CMK (cell line): ENCODE measurements around the gene CDH20.

ENCODE experiments used
- DNase-seq: peaks from one replicate; pipeline ENCODE4 v3.0.0-alpha.2; 2010; ENCODE audit warnings: low read depth

CDH20 gene

DNA sequence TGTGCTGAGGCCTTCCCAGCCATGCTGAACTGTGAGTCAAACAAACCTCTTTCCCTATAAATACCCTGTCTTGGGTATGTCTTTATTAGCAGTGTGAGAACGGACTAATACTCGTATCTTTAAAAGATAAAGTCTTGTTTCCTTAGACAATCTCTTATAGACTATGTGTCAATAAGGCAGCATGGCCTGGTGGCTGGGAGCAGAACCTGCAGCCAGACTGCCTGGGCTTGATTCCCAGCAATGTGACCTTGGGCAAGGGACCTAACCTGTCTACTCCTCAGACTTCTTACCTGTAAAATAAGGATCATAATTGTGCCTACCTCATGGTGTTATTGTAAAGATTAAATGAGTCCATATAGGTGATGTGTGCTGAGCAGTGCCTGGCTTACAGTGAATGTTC lies 198.7 kb downstream of the CDH20 start:
- DNase-seq = no peak

- no peak for DNase-seq
These were observed 202.2 kb downstream of the CDH20 start for GRCh38 chr18:61535401-61535800.

- no peak for DNase-seq
These were observed 208.4 kb downstream of the CDH20 start for GRCh38 chr18:61541673-61542072.

GRCh38 chr18:61542596-61542995 lies 209.4 kb downstream of the CDH20 start:
- DNase-seq = no peak

DNA sequence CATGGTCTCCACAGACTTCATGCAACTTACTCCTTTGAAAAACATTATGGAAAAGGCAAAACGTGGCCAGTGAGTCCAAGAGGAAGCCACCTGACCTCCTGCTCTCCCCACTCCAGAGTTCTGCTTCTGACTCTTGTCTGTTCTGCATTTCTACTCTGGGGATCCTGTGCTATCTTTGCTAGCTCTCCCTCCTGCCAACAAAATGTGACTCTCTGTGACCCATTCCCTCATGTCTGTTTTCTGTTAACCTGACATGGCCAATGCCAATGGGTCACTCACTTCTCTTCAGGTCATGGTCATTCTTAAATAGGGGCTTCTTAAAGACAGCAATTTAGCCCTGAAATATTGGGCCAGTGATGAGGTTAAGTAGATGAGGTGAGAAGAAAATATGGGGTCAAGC lies 210.3 kb downstream of the CDH20 start:
- DNase-seq = no peak

GRCh38 chr18:61544178-61544577 lies 210.9 kb downstream of the CDH20 start:
- no peak for DNase-seq

DNA sequence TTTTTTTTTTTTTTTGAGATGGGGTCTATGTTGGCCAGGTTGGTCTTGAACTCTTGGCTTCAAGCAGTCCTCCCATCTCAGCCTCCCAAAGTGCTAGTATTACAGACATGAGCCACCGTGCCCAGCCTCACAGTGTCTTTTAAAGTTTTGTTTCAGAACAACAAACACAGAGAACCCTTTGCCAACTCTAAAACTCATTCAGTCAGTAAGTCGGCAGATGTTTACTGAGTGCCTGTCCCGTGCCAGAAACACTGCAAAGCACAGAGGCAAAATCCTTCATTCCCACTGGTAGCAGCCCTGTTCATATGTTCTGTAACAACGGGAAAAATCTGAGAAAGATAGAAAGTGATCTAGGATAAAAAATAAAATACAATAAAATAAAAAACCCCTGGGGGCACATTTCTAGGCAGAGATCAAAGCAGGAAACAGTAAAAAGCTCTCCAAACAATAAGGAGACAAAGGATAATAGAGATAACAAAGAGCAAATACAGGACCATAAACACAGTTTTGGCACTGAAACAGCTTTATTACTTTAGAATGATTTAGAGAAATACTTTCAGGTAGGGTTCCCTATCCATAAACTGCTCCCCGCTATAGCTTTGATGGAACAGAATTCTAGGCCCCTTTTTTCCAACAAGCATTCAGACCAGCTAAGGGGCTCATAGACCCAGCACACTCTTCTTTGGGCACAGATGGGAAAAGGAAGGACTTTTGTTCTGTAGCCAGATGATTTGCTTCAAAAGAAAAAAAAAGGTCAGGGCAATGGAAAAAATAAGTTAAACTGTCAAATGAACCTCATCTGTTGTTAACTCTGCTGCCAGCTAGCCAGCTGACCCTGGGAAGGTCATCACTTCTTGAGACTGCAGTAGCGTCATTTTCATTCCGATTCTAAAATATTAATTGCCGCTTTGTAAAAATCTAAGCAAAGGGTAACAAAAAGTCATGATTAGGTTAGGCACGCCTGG lies 212.3 kb downstream of the CDH20 start:
- no peak for DNase-seq

- DNase-seq = no peak
These were observed 213.4 kb downstream of the CDH20 start for GRCh38 chr18:61546590-61546989.

DNA sequence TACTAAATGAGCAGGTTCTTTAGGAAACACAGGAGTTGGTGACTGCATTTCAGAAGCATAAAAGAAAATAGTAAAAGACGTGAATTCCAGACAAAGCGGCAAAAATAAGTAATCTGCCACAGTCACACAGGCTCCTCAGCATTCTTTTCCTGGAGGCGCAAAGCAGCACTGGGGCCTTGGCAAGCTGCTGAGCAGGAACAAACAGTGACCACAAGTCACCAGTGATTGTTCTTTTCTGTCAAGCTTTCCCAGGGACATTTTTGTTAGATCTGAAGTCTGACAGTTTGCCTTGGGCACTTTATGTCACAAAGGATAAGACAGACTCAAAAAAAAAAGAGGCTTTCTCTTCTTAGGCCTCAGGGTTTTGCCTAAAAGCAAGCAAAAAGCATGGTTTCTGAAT lies 216.2 kb downstream of the CDH20 start:
- no peak for DNase-seq

DNA sequence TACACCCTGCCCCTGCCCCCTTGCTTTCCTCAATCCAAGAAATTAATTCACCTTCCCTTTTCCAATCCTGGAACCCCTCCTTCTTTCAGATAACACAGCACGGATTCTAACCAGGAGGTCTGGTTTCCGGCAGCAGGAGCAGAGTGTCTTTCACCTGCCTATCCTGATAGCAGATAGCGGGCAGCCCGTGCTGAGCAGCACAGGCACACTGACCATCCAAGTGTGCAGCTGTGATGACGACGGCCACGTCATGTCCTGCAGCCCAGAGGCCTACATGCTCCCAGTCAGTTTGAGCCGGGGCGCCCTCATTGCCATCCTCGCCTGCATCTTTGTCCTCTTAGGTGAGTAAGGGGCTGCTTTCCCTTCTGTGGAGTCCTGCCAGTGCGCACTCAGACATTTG lies 216.7 kb downstream of the CDH20 start:
- DNase-seq = no peak

DNA sequence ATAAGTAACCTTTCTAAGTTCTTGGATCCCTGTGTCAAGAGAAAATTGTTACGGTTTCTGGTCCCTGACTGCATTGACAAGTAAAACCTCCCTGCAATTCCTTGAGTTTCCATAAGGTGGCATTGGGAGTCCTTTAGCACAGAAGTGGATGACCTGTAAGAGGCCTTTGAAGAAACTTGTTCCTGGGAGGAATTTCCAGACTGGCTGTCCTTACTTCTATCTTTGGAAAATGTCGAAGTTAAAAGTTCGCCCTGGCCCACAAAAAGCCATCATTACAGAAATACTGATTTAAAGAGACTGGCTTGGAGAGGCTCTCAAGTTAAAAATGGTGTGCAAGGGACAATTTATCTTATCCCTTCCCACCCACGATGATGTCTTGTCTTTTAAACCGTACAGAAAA lies 218.4 kb downstream of the CDH20 start:
- DNase-seq = peak; percentile 20

GRCh38 chr18:61553045-61553659 lies 219.9 kb downstream of the CDH20 start:
- DNase-seq = no peak

DNA sequence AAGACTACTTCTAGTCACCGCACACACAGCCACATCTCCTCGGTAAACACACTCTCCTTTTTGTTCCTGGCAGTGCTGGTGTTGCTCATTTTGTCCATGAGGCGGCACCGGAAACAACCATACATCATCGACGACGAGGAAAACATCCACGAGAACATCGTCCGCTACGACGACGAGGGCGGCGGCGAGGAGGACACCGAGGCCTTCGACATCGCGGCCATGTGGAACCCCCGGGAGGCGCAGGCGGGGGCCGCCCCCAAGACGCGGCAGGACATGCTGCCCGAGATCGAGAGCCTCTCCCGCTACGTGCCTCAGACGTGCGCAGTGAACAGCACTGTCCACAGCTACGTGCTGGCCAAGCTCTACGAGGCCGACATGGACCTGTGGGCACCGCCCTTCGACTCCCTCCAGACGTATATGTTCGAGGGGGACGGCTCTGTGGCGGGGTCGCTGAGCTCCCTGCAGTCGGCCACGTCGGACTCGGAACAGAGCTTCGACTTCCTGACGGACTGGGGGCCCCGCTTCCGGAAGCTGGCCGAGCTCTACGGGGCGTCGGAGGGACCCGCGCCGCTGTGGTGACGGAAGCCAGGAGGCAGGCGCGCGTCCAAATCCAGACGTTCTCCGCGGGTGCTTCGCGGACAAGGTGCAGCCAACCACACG lies 221.0 kb downstream of the CDH20 start:
- DNase-seq = no peak

GRCh38 chr18:61554946-61555361 lies 221.7 kb downstream of the CDH20 start:
- DNase-seq = no peak

DNA sequence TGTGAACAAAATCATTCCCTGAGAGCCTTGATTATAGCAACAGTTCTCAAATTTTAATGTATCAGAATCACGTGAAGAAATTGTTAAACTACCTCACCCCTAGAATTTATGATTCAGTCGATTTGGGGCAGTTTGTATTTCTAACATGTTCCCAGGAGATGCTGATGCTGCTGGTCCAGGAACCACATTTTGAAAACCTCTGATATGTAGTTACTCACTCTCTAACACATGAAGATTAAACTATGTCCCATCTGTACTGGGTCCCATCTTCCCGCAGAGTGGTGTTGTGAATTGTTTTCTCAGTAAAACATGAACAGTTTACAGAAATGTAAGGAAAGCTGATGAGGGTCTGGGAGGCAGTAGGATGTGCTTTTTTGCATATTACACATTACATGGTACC lies 223.1 kb downstream of the CDH20 start:
- DNase-seq = no peak

DNA sequence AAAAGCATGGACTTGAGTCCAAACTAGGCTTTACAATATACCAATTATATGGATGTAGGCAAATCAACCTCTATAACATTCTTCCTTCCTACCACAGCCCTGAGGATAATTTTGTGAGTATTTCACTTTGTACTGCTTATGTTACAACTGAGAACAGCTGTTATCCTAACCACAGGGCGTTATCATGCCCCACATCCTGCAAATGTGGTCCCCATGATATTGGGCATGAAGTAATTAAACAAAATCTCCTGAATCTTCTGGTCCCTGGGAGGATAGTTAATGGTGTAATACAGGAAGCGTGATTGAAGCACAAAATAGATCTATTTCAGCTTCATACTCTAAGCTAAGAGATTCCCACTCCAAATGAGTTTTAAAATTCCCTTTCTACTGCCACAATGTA lies 223.6 kb downstream of the CDH20 start:
- DNase-seq = peak; percentile 34

GRCh38 chr18:61569176-61569892 lies 236.1 kb downstream of the CDH20 start:
- no peak for DNase-seq

- no peak for DNase-seq
These were observed 236.8 kb downstream of the CDH20 start for GRCh38 chr18:61570070-61570469.

GRCh38 chr18:61572084-61572655 lies 238.9 kb downstream of the CDH20 start:
- no peak for DNase-seq

- no peak for DNase-seq
These were observed 239.6 kb downstream of the CDH20 start for GRCh38 chr18:61572871-61573270.

- no peak for DNase-seq
These were observed 241.4 kb downstream of the CDH20 start for GRCh38 chr18:61574665-61575064.

DNA sequence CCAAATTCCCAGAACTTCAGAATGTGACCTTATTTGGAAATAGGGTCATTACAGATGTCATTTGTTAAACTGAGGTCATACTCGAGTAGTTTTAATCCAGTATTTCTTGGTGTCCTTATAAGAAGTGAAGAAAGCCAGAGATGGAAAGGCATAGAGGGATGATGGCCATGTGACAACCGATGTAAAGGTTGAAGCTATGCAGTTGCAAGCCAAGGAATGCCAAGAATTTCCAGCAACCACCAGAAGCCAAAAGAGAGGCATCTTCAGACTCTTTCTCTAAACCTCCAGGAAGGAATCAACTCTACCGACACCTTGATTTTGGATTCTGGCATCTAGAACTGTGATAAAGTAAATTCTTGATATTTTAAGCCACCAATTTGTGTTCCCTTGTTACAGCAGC lies 242.2 kb downstream of the CDH20 start:
- DNase-seq = no peak
